ENCODE measurements around the gene KLF7. TPM values are rescaled to one million over a fixed set of nuclear protein-coding genes. Genes with fewer than 3 reads are reported as not detected.

KLF7 gene
- total RNA-seq, 1 donor from 2014 or later = 22.2 TPM

- DNase-seq (ENCODE audit: low read depth) = no peak
- TF ChIP-seq, protein P1, sequence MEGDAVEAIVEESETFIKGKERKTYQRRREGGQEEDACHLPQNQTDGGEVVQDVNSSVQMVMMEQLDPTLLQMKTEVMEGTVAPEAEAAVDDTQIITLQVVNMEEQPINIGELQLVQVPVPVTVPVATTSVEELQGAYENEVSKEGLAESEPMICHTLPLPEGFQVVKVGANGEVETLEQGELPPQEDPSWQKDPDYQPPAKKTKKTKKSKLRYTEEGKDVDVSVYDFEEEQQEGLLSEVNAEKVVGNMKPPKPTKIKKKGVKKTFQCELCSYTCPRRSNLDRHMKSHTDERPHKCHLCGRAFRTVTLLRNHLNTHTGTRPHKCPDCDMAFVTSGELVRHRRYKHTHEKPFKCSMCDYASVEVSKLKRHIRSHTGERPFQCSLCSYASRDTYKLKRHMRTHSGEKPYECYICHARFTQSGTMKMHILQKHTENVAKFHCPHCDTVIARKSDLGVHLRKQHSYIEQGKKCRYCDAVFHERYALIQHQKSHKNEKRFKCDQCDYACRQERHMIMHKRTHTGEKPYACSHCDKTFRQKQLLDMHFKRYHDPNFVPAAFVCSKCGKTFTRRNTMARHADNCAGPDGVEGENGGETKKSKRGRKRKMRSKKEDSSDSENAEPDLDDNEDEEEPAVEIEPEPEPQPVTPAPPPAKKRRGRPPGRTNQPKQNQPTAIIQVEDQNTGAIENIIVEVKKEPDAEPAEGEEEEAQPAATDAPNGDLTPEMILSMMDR (conservative IDR thresholded peaks at IDR 0.05; ENCODE audit: low read depth, low read length) = no peak
- H3K4me3 ChIP-seq (ENCODE audit: low read depth, low read length) = no peak overlapping the region
These were observed 46.7 kb downstream of the KLF7 start for GRCh38 chr2:207119048-207119447.

DNA sequence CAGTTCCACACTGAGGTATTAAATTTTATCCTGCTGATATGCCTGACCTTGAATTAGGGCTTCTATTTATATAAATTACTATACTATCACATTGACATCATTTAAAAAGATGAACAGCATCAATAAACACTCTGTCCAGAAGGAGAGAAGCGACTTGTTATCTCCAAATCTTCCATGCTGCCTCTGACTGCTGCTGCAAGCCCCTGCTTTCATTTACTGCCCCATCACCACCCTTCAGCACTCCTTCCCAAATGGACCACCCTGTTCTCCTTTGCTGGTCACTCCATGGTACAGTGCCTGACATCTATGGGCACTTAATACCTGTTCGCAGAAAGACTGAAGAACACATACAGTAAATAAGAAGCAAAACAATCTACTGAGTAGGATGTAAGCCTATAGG lies 48.1 kb downstream of the KLF7 start:
- DNase-seq (ENCODE audit: low read depth) = no peak
- no peak overlapping the region for H3K4me3 ChIP-seq (ENCODE audit: low read depth, low read length)
- TF ChIP-seq, protein P1 (conservative IDR thresholded peaks at IDR 0.05; ENCODE audit: low read depth, low read length) = no peak

GRCh38 chr2:207115715-207116364 lies 49.9 kb downstream of the KLF7 start:
- no peak for DNase-seq (ENCODE audit: low read depth)
- TF ChIP-seq, protein P1 (conservative IDR thresholded peaks at IDR 0.05; ENCODE audit: low read depth, low read length) = no peak
- H3K4me3 ChIP-seq (ENCODE audit: low read depth, low read length) = no peak overlapping the region

DNA sequence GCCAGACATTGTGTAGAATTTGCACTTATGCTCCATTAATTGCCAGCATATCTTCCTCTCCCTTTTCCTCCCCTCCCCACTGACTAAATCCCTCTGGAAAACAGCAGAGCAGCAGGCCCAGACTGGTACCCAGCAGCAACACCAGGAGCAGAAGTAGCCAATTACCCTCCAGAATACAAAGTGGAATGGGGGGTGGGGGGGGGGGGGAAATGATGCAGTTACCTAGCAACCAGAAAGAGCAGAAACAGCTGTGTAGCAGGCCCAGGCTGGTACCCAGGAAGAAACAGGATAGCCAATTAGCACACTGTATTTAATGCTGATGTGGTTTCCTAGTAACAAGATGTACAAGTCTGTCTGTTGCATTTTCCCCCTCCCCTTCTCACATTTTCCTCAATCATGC lies 52.3 kb downstream of the KLF7 start:
- no peak overlapping the region for H3K4me3 ChIP-seq (ENCODE audit: low read depth, low read length)
- TF ChIP-seq, protein P1 (conservative IDR thresholded peaks at IDR 0.05; ENCODE audit: low read depth, low read length) = no peak
- no peak for DNase-seq (ENCODE audit: low read depth)

- TF ChIP-seq, protein P1 (conservative IDR thresholded peaks at IDR 0.05; ENCODE audit: low read depth, low read length) = no peak
These were observed 53.0 kb downstream of the KLF7 start for GRCh38 chr2:207112785-207113184.

DNA sequence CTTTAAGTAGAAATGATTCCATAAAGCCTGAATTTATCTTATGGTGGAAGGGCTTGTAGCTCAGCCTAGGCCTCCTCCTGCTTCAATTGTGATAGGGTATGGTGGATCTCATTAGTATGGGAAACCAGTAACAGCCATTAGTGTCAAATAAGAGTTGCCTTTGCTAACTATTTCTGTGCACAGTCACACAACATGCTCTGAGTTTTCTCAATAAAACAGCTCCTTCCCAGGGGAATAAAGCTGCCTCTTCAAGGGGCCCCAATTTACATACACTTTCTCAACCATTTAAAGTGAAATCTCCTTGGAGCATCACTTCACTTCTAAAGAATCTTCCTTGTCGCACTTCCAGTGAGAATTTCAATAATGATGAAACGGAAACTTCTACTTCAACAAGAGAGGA lies 53.4 kb downstream of the KLF7 start:
- no peak overlapping the region for H3K4me3 ChIP-seq (ENCODE audit: low read depth, low read length)
- TF ChIP-seq, protein P1 (conservative IDR thresholded peaks at IDR 0.05; ENCODE audit: low read depth, low read length) = no peak
- no peak for DNase-seq (ENCODE audit: low read depth)

More at GRCh38 chr2:207112785-207113184, 53.0 kb downstream of the KLF7 start:
- H3K4me3 ChIP-seq (ENCODE audit: low read depth, low read length) = no peak overlapping the region
- DNase-seq (ENCODE audit: low read depth) = no peak

- no peak for DNase-seq (ENCODE audit: low read depth)
- TF ChIP-seq, protein P1 (conservative IDR thresholded peaks at IDR 0.05; ENCODE audit: low read depth, low read length) = no peak
- no peak overlapping the region for H3K4me3 ChIP-seq (ENCODE audit: low read depth, low read length)
These were observed 54.0 kb downstream of the KLF7 start for GRCh38 chr2:207111757-207112156.

All from epithelial cell of proximal tubule (primary cell).